Panc1 (cell line): ENCODE results near the gene TMEM203. TPM values are rescaled to one million over a fixed set of nuclear protein-coding genes. Genes with fewer than 3 reads are reported as not detected.

Experiments
- ATAC-seq: fragments of 200-7000 bp; cut with Tn5 transposase; 2 replicates; pipeline ENCODE4 v1.9.1; 2020; ENCODE audit warnings: mild to moderate bottlenecking, moderate library complexity
- BruUV-seq: library from RNA; stranded (reverse); fragments of 400-500 nt; replicated peaks from 2 replicates; lab custom pipeline; 2021; lab: Mats Ljungman, UMichigan
- CTCF ChIA-PET: fragments of 300-600 bp; sonication (Branson Sonifier 250); formaldehyde crosslinking; loops from one replicate; lab custom pipeline; 2022; ENCODE audit warnings: antibody characterized with exemption; lab: Charles Lee
- POLR2A ChIA-PET: fragments of 300-600 bp; sonication (Branson Sonifier 250); formaldehyde crosslinking; loops from one replicate; lab custom pipeline; 2022; ENCODE audit warnings: antibody characterized with exemption; lab: Charles Lee
- DNase-seq: peaks from one replicate; pipeline ENCODE4 v3.0.0-alpha.2; 2010; ENCODE audit warnings: low read depth, low spot score
- H3K27ac ChIP-seq: 2 replicates; pipeline ENCODE4 v1.5.1; 2011; ENCODE audit warnings: mild to moderate bottlenecking, low read length, inconsistent platforms
- H3K27me3 ChIP-seq: fragments of 200-500 bp; sonication (Bioruptor generic); 2 replicates; pipeline ENCODE4 v1.6.0; 2014; ENCODE audit warnings: low read length, inconsistent platforms; ENCODE audit not compliant: control insufficient read depth, insufficient read depth
- H3K36me3 ChIP-seq: fragments of 200-500 bp; sonication (Bioruptor generic); 2 replicates; pipeline ENCODE4 v1.5.1; 2014; ENCODE audit warnings: inconsistent platforms, mild to moderate bottlenecking, low read length, moderate library complexity; ENCODE audit not compliant: control insufficient read depth, insufficient read depth
- H3K4me1 ChIP-seq: 2 replicates; pipeline ENCODE4 v1.5.1; 2011; ENCODE audit warnings: inconsistent platforms, mild to moderate bottlenecking, low read length, moderate library complexity; ENCODE audit not compliant: control insufficient read depth, insufficient read depth
- H3K4me3 ChIP-seq, 2 experiments: 2 replicates each; pipeline ENCODE4 v1.5.1; 2011 to 2012; ENCODE audit warnings: low read depth in 2 of 2, low read length in 2 of 2, mild to moderate bottlenecking in 2 of 2, inconsistent platforms in 1 of 2, moderate library complexity in 1 of 2
- H3K9me3 ChIP-seq: fragments of 200-500 bp; sonication (Bioruptor generic); 2 replicates; pipeline ENCODE4 v1.5.1; 2014; ENCODE audit warnings: low read depth, mild to moderate bottlenecking, inconsistent platforms, low read length, moderate library complexity; ENCODE audit not compliant: control insufficient read depth, insufficient read depth
- POLR2AphosphoS5 ChIP-seq: IDR thresholded peaks from 2 replicates; pipeline ENCODE4 v1.6.1; 2012; ENCODE audit warnings: mild to moderate bottlenecking, low read depth, low read length, moderate library complexity
- SIN3A ChIP-seq: IDR thresholded peaks from 2 replicates; pipeline ENCODE4 v1.6.1; 2012; ENCODE audit warnings: low read depth, mild to moderate bottlenecking, low read length, moderate library complexity, borderline replicate concordance; ENCODE audit not compliant: insufficient read depth
- TCF7L2 ChIP-seq: IDR thresholded peaks from 2 replicates; pipeline ENCODE4 v1.6.1; 2011; ENCODE audit warnings: mild to moderate bottlenecking, low read depth, low read length, inconsistent platforms
- in situ Hi-C: cut with HindIII; loops from 2 replicates; pipeline ENCODE4 v1.10.0; 2016; ENCODE audit warnings: low sequenced_read_pairs, low pct_unique_long_range_greater_than_20kb
- intact Hi-C: fragments of 100-400 bp; cut with micrococcal nuclease; formaldehyde crosslinking; loops from one replicate; pipeline ENCODE4 v1.10.0; 2022; ENCODE audit not compliant: unreplicated experiment
- total RNA-seq: library from RNA; stranded (reverse); gene quantifications from one replicate; pipeline ENCODE4 v1.2.1, GENCODE V29; 2021; ENCODE audit not compliant: unreplicated experiment
- TF ChIP-seq, protein P1 (sequence below): fragments of 450-650 bp; IDR thresholded peaks from 2 replicates; pipeline ENCODE4 v1.5.1; 2017; ENCODE audit warnings: mild to moderate bottlenecking
- TF ChIP-seq, protein P2 (sequence below), 2 experiments: IDR thresholded peaks; 2 replicates each; pipeline ENCODE4 v1.6.1; 2011 to 2012; ENCODE audit warnings: low read depth in 2 of 2, control low read depth in 1 of 2, low read length in 1 of 2, mild to moderate bottlenecking in 1 of 2, moderate library complexity in 1 of 2; ENCODE audit not compliant: insufficient read depth in 1 of 2

TMEM203 gene
- total RNA-seq, 1 experiment from 2014 or later: 25.4 TPM

DNA sequence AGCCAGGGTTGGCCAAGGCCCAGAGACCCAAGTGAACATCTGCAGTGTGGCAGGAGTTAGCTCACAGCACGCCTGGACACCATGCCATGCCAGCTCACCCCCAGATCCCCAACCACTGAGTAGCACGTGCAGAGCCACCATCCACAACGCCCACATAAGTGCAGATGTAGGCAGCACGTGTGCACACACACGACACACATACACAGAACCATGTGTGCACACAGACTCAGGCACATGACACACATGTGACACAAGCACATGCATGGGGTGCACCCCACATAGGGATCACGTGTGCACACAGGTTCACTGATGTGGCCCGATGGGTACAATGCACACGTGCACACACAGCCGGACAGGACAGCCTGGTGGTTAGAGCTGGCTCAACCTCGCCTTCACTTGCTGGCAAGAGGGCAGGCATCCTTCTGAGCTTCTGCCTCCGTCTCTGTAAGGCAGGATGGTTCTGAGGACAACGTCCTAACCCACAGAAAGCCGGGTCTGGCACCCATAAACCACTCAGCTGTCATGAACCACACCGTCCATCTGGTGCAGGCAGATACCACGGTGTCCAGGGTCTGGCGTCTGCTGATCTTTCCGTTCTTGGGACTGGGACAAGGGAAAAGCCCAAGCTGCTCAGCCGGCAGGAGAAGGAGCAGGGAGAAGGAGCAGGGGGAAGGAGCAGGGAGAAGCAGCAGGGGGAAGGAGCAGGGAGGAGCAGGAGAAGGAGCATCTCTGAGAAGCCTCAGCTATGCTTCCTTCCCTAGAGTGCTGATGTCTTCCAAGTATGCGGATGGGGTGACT is 47.6 kb downstream of the TMEM203 start:
- ATAC-seq: no peak

DNA sequence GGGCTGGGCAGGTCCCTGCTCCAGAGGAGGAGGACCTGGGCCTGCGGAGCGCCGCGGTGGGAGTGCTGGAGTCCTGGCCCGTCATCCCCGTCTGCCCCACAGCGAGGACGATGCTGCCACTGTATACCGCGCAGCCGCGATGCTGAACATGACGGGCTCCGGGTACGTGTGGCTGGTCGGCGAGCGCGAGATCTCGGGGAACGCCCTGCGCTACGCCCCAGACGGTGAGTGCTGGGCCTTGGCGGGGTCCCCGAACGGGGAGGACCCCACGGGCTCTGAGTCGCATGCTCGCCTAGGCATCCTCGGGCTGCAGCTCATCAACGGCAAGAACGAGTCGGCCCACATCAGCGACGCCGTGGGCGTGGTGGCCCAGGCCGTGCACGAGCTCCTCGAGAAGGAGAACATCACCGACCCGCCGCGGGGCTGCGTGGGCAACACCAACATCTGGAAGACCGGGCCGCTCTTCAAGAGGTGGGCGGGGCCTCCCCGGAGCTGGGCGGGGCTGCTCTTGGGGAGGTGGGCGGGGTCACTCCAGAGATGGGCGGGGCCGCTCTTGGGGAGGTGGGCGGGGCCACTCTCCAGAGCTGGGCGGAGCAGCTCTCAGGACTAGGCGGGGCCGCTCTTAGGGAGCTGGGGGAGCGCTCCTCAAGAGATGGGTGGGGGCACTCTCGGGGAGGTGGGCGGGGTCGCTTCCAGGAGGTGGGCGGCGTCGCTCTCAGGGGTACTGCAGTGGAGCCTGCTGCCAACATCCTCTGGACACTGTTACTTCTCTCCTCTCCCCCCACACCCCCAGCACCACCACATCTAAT is 48.7 kb downstream of the TMEM203 start:
- intact Hi-C loops: no loop called here
- no peaks in the 10 kb centered on the region for H3K9me3 ChIP-seq
- no peaks in the 10 kb centered on the region for H3K27me3 ChIP-seq
- H3K36me3 ChIP-seq: no peaks in the 10 kb centered on the region
- peak; percentile 74 for ATAC-seq
- H3K27ac ChIP-seq: no peak overlapping the region
- peak overlapping the region; percentile 38 to 57 for H3K4me3 ChIP-seq
- ChIA-PET POLR2A (interaction anchor here (0.7 kb wide), 1 partner anchor 97 kb away, joined by 17 read pairs; no protein-coding TSS in a partner anchor), CTCF (no interaction called here)
- no peak for DNase-seq
- TF ChIP-seq, protein P1, sequence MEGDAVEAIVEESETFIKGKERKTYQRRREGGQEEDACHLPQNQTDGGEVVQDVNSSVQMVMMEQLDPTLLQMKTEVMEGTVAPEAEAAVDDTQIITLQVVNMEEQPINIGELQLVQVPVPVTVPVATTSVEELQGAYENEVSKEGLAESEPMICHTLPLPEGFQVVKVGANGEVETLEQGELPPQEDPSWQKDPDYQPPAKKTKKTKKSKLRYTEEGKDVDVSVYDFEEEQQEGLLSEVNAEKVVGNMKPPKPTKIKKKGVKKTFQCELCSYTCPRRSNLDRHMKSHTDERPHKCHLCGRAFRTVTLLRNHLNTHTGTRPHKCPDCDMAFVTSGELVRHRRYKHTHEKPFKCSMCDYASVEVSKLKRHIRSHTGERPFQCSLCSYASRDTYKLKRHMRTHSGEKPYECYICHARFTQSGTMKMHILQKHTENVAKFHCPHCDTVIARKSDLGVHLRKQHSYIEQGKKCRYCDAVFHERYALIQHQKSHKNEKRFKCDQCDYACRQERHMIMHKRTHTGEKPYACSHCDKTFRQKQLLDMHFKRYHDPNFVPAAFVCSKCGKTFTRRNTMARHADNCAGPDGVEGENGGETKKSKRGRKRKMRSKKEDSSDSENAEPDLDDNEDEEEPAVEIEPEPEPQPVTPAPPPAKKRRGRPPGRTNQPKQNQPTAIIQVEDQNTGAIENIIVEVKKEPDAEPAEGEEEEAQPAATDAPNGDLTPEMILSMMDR: no peak
- no peak for TF ChIP-seq SIN3A
- TF ChIP-seq TCF7L2: no peak
- TF ChIP-seq, protein P2, sequence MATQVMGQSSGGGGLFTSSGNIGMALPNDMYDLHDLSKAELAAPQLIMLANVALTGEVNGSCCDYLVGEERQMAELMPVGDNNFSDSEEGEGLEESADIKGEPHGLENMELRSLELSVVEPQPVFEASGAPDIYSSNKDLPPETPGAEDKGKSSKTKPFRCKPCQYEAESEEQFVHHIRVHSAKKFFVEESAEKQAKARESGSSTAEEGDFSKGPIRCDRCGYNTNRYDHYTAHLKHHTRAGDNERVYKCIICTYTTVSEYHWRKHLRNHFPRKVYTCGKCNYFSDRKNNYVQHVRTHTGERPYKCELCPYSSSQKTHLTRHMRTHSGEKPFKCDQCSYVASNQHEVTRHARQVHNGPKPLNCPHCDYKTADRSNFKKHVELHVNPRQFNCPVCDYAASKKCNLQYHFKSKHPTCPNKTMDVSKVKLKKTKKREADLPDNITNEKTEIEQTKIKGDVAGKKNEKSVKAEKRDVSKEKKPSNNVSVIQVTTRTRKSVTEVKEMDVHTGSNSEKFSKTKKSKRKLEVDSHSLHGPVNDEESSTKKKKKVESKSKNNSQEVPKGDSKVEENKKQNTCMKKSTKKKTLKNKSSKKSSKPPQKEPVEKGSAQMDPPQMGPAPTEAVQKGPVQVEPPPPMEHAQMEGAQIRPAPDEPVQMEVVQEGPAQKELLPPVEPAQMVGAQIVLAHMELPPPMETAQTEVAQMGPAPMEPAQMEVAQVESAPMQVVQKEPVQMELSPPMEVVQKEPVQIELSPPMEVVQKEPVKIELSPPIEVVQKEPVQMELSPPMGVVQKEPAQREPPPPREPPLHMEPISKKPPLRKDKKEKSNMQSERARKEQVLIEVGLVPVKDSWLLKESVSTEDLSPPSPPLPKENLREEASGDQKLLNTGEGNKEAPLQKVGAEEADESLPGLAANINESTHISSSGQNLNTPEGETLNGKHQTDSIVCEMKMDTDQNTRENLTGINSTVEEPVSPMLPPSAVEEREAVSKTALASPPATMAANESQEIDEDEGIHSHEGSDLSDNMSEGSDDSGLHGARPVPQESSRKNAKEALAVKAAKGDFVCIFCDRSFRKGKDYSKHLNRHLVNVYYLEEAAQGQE (IDR thresholded peaks at IDR 0.05; ENCODE audit: insufficient read depth in 1 of 2, low read depth in 2 of 2, low read length in 1 of 2): no peak
- no peak for TF ChIP-seq POLR2AphosphoS5
- in situ Hi-C loops: no loop called here
- no TSS peak for BruUV-seq
- peaks cover 4% of the 10 kb centered on the region; the same call in 1 of the 2 replicates for H3K4me1 ChIP-seq

More for the DNA sequence above, 47.6 kb downstream of the TMEM203 start:
- DNase-seq: no peak
- Histone ChIP-seq H3K27me3 (no peaks in the 10 kb centered on the region), H3K9me3 (no peaks in the 10 kb centered on the region), H3K36me3 (no peaks in the 10 kb centered on the region), H3K4me1 (peaks cover 4% of the 10 kb centered on the region; the same call in 1 of the 2 replicates), H3K27ac (no peak overlapping the region), H3K4me3 (no peak overlapping the region)
- ChIA-PET POLR2A (interaction anchor here (0.7 kb wide), 1 partner anchor 25 kb away, joined by 5 read pairs; no protein-coding TSS in a partner anchor), CTCF (interaction anchor here (0.7 kb wide), 1 partner anchor 17 kb away, joined by 4 read pairs; no protein-coding TSS in a partner anchor)
- no TSS peak for BruUV-seq
- intact Hi-C loops: no loop called here
- in situ Hi-C loops: no loop called here
- TF ChIP-seq, protein P1: no peak
- TF ChIP-seq POLR2AphosphoS5 (no peak), SIN3A (no peak), TCF7L2 (no peak)
- TF ChIP-seq, protein P2 (IDR thresholded peaks at IDR 0.05; ENCODE audit: insufficient read depth in 1 of 2, low read depth in 2 of 2, low read length in 1 of 2): no peak
